ENCODE results near the gene ARRB2.

ARRB2 gene

DNA sequence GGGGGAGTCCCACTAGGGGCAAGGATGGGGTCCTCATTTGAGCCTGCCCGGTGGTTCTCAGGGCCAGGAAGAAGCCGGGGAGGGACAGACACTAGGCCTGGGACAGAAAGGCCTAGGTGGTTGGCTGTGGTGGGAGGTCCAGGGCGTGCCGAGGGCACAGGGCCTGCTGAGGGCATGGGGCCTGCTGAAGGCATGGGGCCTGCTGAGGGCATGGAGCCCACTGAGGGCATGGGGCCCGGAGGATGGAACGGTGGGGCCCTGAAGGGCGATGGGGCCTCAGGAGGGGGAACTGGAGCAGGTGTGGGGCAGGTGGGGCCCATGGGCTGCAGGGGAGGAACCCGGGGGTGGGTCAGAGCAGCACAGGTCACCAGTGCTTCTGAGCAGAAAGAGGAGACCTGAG, 37.7 kb upstream of the ARRB2 start:
- TF ChIP-seq, protein P1, sequence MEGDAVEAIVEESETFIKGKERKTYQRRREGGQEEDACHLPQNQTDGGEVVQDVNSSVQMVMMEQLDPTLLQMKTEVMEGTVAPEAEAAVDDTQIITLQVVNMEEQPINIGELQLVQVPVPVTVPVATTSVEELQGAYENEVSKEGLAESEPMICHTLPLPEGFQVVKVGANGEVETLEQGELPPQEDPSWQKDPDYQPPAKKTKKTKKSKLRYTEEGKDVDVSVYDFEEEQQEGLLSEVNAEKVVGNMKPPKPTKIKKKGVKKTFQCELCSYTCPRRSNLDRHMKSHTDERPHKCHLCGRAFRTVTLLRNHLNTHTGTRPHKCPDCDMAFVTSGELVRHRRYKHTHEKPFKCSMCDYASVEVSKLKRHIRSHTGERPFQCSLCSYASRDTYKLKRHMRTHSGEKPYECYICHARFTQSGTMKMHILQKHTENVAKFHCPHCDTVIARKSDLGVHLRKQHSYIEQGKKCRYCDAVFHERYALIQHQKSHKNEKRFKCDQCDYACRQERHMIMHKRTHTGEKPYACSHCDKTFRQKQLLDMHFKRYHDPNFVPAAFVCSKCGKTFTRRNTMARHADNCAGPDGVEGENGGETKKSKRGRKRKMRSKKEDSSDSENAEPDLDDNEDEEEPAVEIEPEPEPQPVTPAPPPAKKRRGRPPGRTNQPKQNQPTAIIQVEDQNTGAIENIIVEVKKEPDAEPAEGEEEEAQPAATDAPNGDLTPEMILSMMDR (IDR thresholded peaks at IDR 0.05), result no peak
- H3K27ac ChIP-seq, result no peak overlapping the region
- DNase-seq (ENCODE audit: low spot score), result no peak
- H3K4me3 ChIP-seq, result no peak overlapping the region

DNA sequence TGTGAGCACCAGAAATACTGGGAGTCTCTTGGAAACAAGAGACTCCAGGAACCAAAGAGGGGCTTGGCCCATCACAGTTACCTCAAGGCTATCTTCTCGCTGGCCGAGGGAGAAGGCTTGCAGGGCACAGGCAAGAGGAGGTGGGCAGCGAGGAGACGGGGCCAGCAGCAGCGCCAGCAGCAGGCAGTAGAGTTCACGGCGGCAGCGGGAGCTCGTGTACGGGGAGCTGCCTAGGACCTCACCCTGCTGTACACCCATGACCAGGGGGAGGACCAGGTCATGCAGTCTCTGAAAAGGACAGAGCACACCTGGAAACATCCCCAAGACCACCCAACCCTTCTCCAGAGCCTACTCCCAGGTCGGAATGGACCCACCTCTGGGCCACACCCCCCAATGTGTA, 37.3 kb upstream of the ARRB2 start:
- H3K27ac ChIP-seq, result no peak overlapping the region
- DNase-seq (ENCODE audit: low spot score), result no peak
- TF ChIP-seq, protein P1 (IDR thresholded peaks at IDR 0.05), result no peak
- H3K4me3 ChIP-seq, result no peak overlapping the region

DNA sequence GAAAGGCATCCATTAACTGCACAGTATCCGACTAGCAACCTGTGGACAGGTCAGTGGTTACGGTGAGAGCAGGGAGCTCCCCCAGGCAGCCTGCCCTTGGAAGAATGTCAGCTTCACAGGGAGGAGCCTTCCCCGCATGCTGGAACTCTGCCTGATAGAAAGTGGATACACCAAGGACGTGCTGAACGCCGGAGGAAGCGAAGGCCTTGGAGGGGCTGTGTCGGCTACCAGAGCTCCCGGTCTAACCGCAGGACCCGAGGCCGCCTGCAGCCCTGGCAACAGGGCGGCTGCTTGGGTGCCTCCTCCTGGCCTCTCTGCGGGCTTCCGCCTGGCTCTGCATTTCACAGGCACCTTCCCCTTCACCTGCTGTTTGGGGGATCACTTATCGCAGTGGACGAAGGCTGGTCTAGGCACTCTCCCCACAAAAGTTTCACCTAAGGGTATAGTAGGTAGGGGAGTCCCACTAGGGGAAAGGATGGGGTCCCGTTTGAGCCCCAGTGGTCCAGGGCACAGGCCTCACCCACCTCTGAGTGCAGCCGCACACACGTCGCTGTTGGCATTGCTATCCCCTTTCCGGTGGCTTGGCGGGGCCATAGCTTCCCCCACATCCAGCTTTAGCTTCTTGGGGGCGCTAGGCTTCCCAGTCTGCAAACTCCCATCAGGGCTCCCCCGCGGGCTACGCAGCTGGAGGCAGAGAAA, 36.3 kb upstream of the ARRB2 start:
- DNase-seq (ENCODE audit: low spot score), result no peak
- Histone ChIP-seq H3K27ac (no peak overlapping the region), H3K4me3 (no peak overlapping the region)
- TF ChIP-seq, protein P1 (IDR thresholded peaks at IDR 0.05), result no peak

GRCh38 chr17:4674685-4674998, 35.8 kb upstream of the ARRB2 start:
- no peak overlapping the region for H3K27ac ChIP-seq
- TF ChIP-seq, protein P1 (IDR thresholded peaks at IDR 0.05), result no peak
- DNase-seq (ENCODE audit: low spot score), result no peak

GRCh38 chr17:4675791-4676190, 34.6 kb upstream of the ARRB2 start:
- TF ChIP-seq, protein P1 (IDR thresholded peaks at IDR 0.05), result no peak
- DNase-seq (ENCODE audit: low spot score), result no peak
- Histone ChIP-seq H3K27ac (no peak overlapping the region), H3K4me3 (no peak overlapping the region)

More at GRCh38 chr17:4674685-4674998, 35.8 kb upstream of the ARRB2 start:
- no peak overlapping the region for H3K4me3 ChIP-seq

DNA sequence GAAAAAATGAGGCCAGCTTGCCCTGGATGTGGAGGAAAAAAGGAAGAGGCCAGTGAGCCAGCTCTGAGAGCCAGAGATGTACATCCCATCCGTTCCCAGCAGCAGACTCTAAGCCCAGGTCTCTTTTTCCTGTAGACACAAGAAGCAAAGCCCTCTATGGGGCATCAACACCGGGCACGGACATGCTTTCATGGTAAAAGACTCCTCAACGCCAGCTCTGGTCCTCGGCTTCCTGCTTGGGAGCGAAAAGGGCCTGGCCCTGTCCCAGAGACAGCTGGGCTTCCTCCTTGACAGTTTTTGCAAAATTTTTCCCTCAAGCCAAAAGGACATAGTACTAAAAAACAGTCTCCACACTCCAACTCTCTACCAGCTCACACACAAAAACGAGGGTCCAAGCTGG, 33.6 kb upstream of the ARRB2 start:
- no peak overlapping the region for H3K4me3 ChIP-seq
- DNase-seq (ENCODE audit: low spot score), result no peak
- TF ChIP-seq, protein P1 (IDR thresholded peaks at IDR 0.05), result no peak
- no peak overlapping the region for H3K27ac ChIP-seq

DNA sequence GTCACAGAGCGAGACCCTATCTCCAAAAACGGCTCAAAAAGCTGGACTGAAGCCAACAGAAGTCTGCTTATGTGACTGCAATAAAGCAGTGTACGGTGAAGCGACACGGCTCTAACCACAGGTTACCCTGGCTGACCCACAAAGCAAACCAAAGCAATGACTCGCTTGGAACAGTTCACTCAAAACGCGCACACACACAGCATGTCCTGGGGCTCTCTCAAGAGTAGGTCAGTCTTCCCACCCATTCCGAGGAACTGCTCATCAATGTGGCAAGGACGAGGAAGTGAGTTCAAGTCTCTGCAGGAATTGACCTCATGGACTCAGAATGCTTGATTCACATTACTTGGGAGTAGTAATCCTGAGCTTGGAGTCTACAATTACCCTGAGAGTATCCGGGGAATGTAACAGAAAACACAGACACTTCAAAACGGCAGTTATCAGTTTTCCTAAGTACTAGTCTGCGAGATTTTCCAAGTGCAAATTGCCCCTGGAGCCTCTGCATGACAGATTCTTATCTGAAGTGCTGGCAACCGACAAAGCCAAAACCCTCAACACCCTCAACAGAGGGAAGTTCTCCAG, 31.9 kb upstream of the ARRB2 start:
- no peak for DNase-seq (ENCODE audit: low spot score)
- H3K4me3 ChIP-seq, result no peak overlapping the region
- TF ChIP-seq, protein P1 (IDR thresholded peaks at IDR 0.05), result no peak
- H3K27ac ChIP-seq, result no peak overlapping the region

Data from coronary artery (tissue), 2 donors.